Astrocyte (in vitro differentiated cells and primary cell): Measurements from ENCODE around the gene ATL2. TPM values are rescaled to one million over a fixed set of nuclear protein-coding genes. Genes with fewer than 3 reads are reported as not detected.
"Not testable (repeated sequence)": the region's sequence is repeated elsewhere in the genome, so short reads cannot be mapped to it uniquely, and the experiment has no call there.

ENCODE experiments used
- DNase-seq: peaks from one replicate; pipeline ENCODE4 v3.0.0-alpha.2; 2010; ENCODE audit warnings: low read depth
- FAIRE-seq: peaks from 2 replicates; lab custom pipeline; 2011; peaks lifted over from hg19 to GRCh38; lab: Jason Lieb, UNC
- H2AFZ ChIP-seq: 2 replicates; pipeline ENCODE4 v1.6.0; 2012; ENCODE audit warnings: low read depth, low read length, inconsistent platforms
- H3K27ac ChIP-seq: 2 replicates; pipeline ENCODE4 v1.5.1; 2011; ENCODE audit warnings: low read depth, low read length, inconsistent platforms
- H3K27me3 ChIP-seq: 2 replicates; pipeline ENCODE4 v1.6.0; 2011; ENCODE audit warnings: low read length, inconsistent platforms; ENCODE audit not compliant: insufficient read depth
- H3K36me3 ChIP-seq: 2 replicates; pipeline ENCODE4 v1.5.1; 2011; ENCODE audit warnings: low read length, inconsistent platforms; ENCODE audit not compliant: insufficient read depth
- H3K4me1 ChIP-seq: 2 replicates; pipeline ENCODE4 v1.5.1; 2011; ENCODE audit warnings: low read length, inconsistent platforms; ENCODE audit not compliant: insufficient read depth
- H3K4me2 ChIP-seq: 2 replicates; pipeline ENCODE4 v1.6.0; 2012; ENCODE audit warnings: low read length, inconsistent platforms
- H3K4me3 ChIP-seq: 2 replicates; pipeline ENCODE4 v1.5.1; 2011; ENCODE audit warnings: low read depth, mild to moderate bottlenecking, low read length, inconsistent platforms; ENCODE audit not compliant: insufficient read depth
- H3K79me2 ChIP-seq: 2 replicates; pipeline ENCODE4 v1.6.0; 2012; ENCODE audit warnings: mild to moderate bottlenecking, low read length, inconsistent platforms; ENCODE audit not compliant: insufficient read depth
- H3K9ac ChIP-seq: 2 replicates; pipeline ENCODE4 v1.6.0; 2012; ENCODE audit warnings: mild to moderate bottlenecking, low read length, inconsistent platforms
- H3K9me3 ChIP-seq: 2 replicates; pipeline ENCODE4 v1.5.1; 2012; ENCODE audit warnings: low read depth, mild to moderate bottlenecking, low read length, inconsistent platforms; ENCODE audit not compliant: insufficient read depth
- H4K20me1 ChIP-seq: 2 replicates; pipeline ENCODE4 v1.6.0; 2012; ENCODE audit warnings: low read length, inconsistent platforms; ENCODE audit not compliant: insufficient read depth
- H3K27ac Mint-ChIP-seq: one replicate; pipeline ENCODE4 v1.8.0; 2021; ENCODE audit warnings: mild to moderate bottlenecking, mixed read lengths; ENCODE audit not compliant: unreplicated experiment
- H3K27me3 Mint-ChIP-seq: one replicate; pipeline ENCODE4 v1.8.0; 2021; ENCODE audit warnings: low read depth, mixed read lengths; ENCODE audit not compliant: unreplicated experiment
- H3K36me3 Mint-ChIP-seq: one replicate; pipeline ENCODE4 v1.8.0; 2021; ENCODE audit warnings: low read depth, mixed read lengths; ENCODE audit not compliant: unreplicated experiment
- H3K4me1 Mint-ChIP-seq: one replicate; pipeline ENCODE4 v1.8.0; 2021; ENCODE audit warnings: low read depth, mixed read lengths; ENCODE audit not compliant: unreplicated experiment
- H3K4me3 Mint-ChIP-seq: one replicate; pipeline ENCODE4 v1.8.0; 2021; ENCODE audit warnings: mild to moderate bottlenecking, moderate library complexity, mixed read lengths; ENCODE audit not compliant: unreplicated experiment
- H3K9me3 Mint-ChIP-seq: one replicate; pipeline ENCODE4 v1.8.0; 2021; ENCODE audit warnings: mild to moderate bottlenecking, mixed read lengths; ENCODE audit not compliant: unreplicated experiment
- EZH2 ChIP-seq: IDR thresholded peaks from 2 replicates; pipeline ENCODE4 v1.6.1; 2012; ENCODE audit warnings: mild to moderate bottlenecking, low read length, inconsistent platforms; ENCODE audit not compliant: insufficient read depth
- total RNA-seq: library from RNA; stranded (reverse); gene quantifications from 2 replicates; pipeline ENCODE4 v1.2.1, GENCODE V29; 2021
- TF ChIP-seq, protein P1 (sequence below): IDR thresholded peaks from 2 replicates; pipeline ENCODE4 v1.5.1; 2011; ENCODE audit warnings: low read depth, mild to moderate bottlenecking, inconsistent platforms, low read length, moderate library complexity; ENCODE audit not compliant: insufficient read depth

ATL2 gene
- total RNA-seq, 1 donor from 2014 or later: 34.9 TPM

DNA sequence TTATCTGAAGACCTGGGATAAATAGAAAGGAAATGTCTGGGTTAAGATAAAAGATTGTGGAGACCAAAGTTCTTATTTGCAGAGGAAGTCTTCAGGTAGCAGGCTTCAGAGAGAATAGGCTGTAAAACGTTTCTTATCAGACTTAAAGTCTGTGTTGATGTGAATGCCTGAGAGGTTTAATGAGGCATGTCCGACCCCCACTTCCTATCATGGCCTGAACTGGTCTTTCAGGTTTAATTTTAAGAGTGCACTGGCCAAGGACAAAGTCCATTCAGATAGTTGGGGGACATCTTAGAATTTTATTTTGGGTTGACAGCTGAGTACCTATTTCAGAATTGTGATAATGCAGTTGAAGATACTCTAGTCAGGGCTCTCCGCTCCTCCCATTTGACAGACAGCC, 92.1 kb downstream of the ATL2 start:
- DNase-seq (no peak), FAIRE-seq (no peak)
- no peak for TF ChIP-seq EZH2
- TF ChIP-seq, protein P1, sequence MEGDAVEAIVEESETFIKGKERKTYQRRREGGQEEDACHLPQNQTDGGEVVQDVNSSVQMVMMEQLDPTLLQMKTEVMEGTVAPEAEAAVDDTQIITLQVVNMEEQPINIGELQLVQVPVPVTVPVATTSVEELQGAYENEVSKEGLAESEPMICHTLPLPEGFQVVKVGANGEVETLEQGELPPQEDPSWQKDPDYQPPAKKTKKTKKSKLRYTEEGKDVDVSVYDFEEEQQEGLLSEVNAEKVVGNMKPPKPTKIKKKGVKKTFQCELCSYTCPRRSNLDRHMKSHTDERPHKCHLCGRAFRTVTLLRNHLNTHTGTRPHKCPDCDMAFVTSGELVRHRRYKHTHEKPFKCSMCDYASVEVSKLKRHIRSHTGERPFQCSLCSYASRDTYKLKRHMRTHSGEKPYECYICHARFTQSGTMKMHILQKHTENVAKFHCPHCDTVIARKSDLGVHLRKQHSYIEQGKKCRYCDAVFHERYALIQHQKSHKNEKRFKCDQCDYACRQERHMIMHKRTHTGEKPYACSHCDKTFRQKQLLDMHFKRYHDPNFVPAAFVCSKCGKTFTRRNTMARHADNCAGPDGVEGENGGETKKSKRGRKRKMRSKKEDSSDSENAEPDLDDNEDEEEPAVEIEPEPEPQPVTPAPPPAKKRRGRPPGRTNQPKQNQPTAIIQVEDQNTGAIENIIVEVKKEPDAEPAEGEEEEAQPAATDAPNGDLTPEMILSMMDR: no peak
- Histone ChIP-seq H3K4me2 (no peak overlapping the region), H3K27ac (no peak overlapping the region), H3K9me3 (no peaks in the 10 kb centered on the region), H4K20me1 (no peaks in the 10 kb centered on the region), H3K27me3 (peaks cover 2% of the 10 kb centered on the region), H2AFZ (no peak overlapping the region), H3K4me1 (no peaks in the 10 kb centered on the region), H3K79me2 (no peaks in the 10 kb centered on the region), H3K36me3 (no peaks in the 10 kb centered on the region), H3K4me3 (no peak overlapping the region), H3K9ac (no peak overlapping the region)
- H3K4me1 Mint-ChIP-seq: no peaks in the 10 kb centered on the region
- peaks cover 2% of the 10 kb centered on the region for H3K9me3 Mint-ChIP-seq
- no peaks in the 10 kb centered on the region for H3K36me3 Mint-ChIP-seq
- no peak overlapping the region for H3K27ac Mint-ChIP-seq
- peaks cover 5% of the 10 kb centered on the region for H3K27me3 Mint-ChIP-seq
- no peak overlapping the region for H3K4me3 Mint-ChIP-seq

DNA sequence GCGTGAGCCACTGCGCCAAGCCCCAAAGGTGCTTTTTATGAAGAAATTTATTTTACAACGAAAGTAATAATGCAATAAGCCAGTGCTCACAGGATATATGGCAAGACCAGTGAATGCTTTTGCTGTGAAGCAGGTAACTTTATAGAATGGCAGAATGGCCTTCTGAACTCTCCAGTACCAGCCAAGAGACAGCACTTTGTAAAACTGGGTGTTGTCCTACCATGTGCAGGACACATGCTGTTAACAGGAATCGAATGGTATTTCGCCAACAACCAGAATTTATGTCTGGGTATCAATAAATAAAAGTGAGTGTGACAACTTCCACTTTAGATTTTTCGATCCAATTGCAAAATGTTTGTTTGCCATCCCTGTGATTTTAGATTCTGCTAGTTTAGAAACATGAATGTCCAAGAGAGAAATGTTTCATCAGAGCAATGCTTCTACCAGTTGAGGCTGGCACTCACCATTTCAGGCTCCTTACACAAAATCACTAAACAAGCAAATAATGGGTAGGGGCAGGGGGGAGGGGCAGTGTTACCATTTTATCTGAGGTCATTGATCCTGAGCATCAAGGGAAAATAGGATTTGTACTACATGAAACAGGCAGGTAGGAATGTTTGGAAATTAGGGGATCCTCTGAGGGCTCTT, 95.9 kb downstream of the ATL2 start:
- Mint-ChIP-seq H3K4me3 (no peak overlapping the region), H3K4me1 (peaks cover 9% of the 10 kb centered on the region), H3K27me3 (peaks cover 5% of the 10 kb centered on the region), H3K27ac (no peak overlapping the region), H3K36me3 (no peaks in the 10 kb centered on the region), H3K9me3 (peaks cover 13% of the 10 kb centered on the region)
- Histone ChIP-seq H3K9ac (no peak overlapping the region), H2AFZ (no peak overlapping the region), H3K36me3 (no peaks in the 10 kb centered on the region), H3K9me3 (no peaks in the 10 kb centered on the region), H3K27me3 (peaks cover 5% of the 10 kb centered on the region), H4K20me1 (no peaks in the 10 kb centered on the region), H3K79me2 (no peaks in the 10 kb centered on the region), H3K4me3 (no peak overlapping the region), H3K27ac (no peak overlapping the region), H3K4me2 (no peak overlapping the region), H3K4me1 (no peaks in the 10 kb centered on the region)
- TF ChIP-seq, protein P1: no peak
- no peak for TF ChIP-seq EZH2
- no peak for DNase-seq
- FAIRE-seq: no peak

DNA sequence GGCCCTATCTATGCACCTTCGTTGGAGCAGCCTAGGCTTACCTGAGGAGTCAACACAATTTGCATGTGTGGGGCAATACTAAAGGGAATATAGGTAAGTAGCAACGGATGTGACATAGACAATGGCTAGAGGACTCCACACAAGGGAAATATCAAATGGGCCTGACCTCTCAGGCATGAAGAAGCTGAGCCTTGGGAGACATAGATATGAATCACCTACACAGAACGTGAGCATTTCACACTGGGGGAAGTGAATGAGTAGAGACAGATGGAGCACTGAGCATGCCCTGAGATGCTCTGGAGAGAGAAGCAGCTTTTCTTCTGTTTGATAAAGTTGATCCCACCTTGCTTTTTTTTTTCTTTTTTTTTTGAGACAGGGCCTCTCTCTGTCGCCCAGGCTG, 97.9 kb downstream of the ATL2 start:
- Histone ChIP-seq H3K79me2 (no peaks in the 10 kb centered on the region), H3K9me3 (no peaks in the 10 kb centered on the region), H4K20me1 (no peaks in the 10 kb centered on the region), H3K4me2 (no peak overlapping the region), H3K27ac (no peak overlapping the region), H3K9ac (no peak overlapping the region), H3K36me3 (no peaks in the 10 kb centered on the region), H3K4me3 (no peak overlapping the region), H3K27me3 (peaks cover 3% of the 10 kb centered on the region), H3K4me1 (no peaks in the 10 kb centered on the region), H2AFZ (no peak overlapping the region)
- no peak for FAIRE-seq
- H3K36me3 Mint-ChIP-seq: no peaks in the 10 kb centered on the region
- TF ChIP-seq, protein P1: no peak
- no peak for TF ChIP-seq EZH2
- peaks cover 11% of the 10 kb centered on the region for H3K4me1 Mint-ChIP-seq
- H3K27me3 Mint-ChIP-seq: peaks cover 5% of the 10 kb centered on the region
- no peak for DNase-seq
- no peak overlapping the region for H3K4me3 Mint-ChIP-seq
- H3K27ac Mint-ChIP-seq: no peak overlapping the region
- H3K9me3 Mint-ChIP-seq: peaks cover 13% of the 10 kb centered on the region

DNA sequence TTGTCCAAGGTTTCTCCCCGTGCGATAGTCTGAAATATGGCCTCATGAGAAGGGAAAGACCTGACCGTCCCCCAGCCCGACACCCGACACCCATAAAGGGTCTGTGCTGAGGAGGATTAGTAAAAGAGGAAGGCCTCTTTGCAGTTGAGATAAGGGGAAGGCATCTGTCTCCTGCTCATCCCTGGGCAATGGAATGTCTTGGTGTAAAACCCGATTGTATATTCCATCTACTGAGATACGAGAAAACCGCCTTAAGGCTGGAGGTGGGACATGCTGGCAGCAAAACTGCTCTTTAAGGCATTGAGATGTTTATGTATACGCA, 99.0 kb downstream of the ATL2 start:
- not testable (repeated sequence) for H3K36me3 Mint-ChIP-seq, H3K27me3 Mint-ChIP-seq, FAIRE-seq, H3K4me3 ChIP-seq, H2AFZ ChIP-seq, H3K36me3 ChIP-seq, DNase-seq, H3K4me1 ChIP-seq, H3K79me2 ChIP-seq, H3K27ac ChIP-seq, H3K27me3 ChIP-seq, H4K20me1 ChIP-seq, H3K9me3 ChIP-seq, H3K4me3 Mint-ChIP-seq, H3K4me2 ChIP-seq, H3K9ac ChIP-seq
- peaks cover 13% of the 10 kb centered on the region for H3K9me3 Mint-ChIP-seq
- peak overlapping the region; percentile 59 for H3K27ac Mint-ChIP-seq
- H3K4me1 Mint-ChIP-seq: peaks cover 16% of the 10 kb centered on the region
